GM10266 (cell line): Measurements from ENCODE around the gene GPR82.

Experiments
- DNase-seq: peaks from one replicate; pipeline ENCODE4 v3.0.0; 2012; ENCODE audit errors: extremely low spot score
- CTCF ChIP-seq: IDR thresholded peaks from 2 replicates; pipeline ENCODE4 v1.5.1; 2012; ENCODE audit warnings: mild to moderate bottlenecking, low read depth; ENCODE audit not compliant: control insufficient read depth, insufficient read depth; ENCODE audit errors: missing control alignments

Gene GPR82

GRCh38 chrX:41705680-41706374, 18.2 kb upstream of the GPR82 start:
- DNase-seq, result peak; percentile 2
- TF ChIP-seq CTCF, result no peak

- DNase-seq, result no peak
- TF ChIP-seq CTCF, result no peak
Measured at GRCh38 chrX:41707218-41707617, 16.8 kb upstream of the GPR82 start.

- DNase-seq, result no peak
- TF ChIP-seq CTCF, result no peak
Measured at GRCh38 chrX:41708486-41708885, 15.5 kb upstream of the GPR82 start.

GRCh38 chrX:41711021-41711667, 12.8 kb upstream of the GPR82 start:
- DNase-seq, result no peak
- no peak for TF ChIP-seq CTCF

- DNase-seq, result no peak
- no peak for TF ChIP-seq CTCF
Measured at GRCh38 chrX:41716222-41716621, 7.8 kb upstream of the GPR82 start.

GRCh38 chrX:41716767-41717473, 7.1 kb upstream of the GPR82 start:
- DNase-seq, result no peak
- no peak for TF ChIP-seq CTCF
